Transverse colon (tissue), 4 donors: Measurements from ENCODE around the gene SMYD3. TPM values are rescaled to one million over a fixed set of nuclear protein-coding genes. Genes with fewer than 3 reads are reported as not detected.

Source experiments
- DNase-seq: peaks from one replicate; pipeline ENCODE4 v3.0.0-alpha.2; 2019
- H3K27ac ChIP-seq, 4 donors: fragments of 200-600 bp; sonication (generic); 2 replicates each; pipeline ENCODE4 v1.5.1; 2016 to 2018; ENCODE audit warnings: inconsistent platforms in 4 of 4
- H3K27me3 ChIP-seq: fragments of 200-600 bp; sonication (generic); 2 replicates; pipeline ENCODE4 v1.5.1; 2017; ENCODE audit warnings: inconsistent platforms
- H3K36me3 ChIP-seq, 4 donors: fragments of 200-600 bp; sonication (generic); 2 replicates each; pipeline ENCODE4 v1.5.1; 2017 to 2019; ENCODE audit warnings: inconsistent platforms in 4 of 4
- H3K4me1 ChIP-seq, 4 donors: fragments of 200-600 bp; sonication (generic); 2 replicates each; pipeline ENCODE4 v1.5.1; 2017 to 2020; ENCODE audit warnings: inconsistent platforms in 4 of 4
- H3K4me3 ChIP-seq, 4 donors: fragments of 200-600 bp; sonication (generic); 1 replicate in 1 of 4; 2 replicates in 3 of 4; pipeline versions ENCODE4 v1.5.1 to v1.6.1; 2017 to 2019; ENCODE audit warnings: inconsistent platforms in 4 of 4
- H3K9me3 ChIP-seq, 2 donors: fragments of 200-600 bp; sonication (generic); 2 replicates each; pipeline ENCODE4 v1.5.1; 2017 to 2019; ENCODE audit warnings: inconsistent platforms in 2 of 2
- CTCF ChIP-seq, 5 experiments: fragments of 200-600 bp in 3 of 5; fragments of 450-650 bp in 2 of 5; sonication (generic) in 3 of 5; IDR thresholded peaks; 1 replicate in 2 of 5; 2 replicates in 3 of 5; pipeline ENCODE4 v1.5.1; 2016 to 2017; ENCODE audit warnings: antibody characterized with exemption in 5 of 5, inconsistent platforms in 3 of 5, mild to moderate bottlenecking in 2 of 5, moderate library complexity in 1 of 5
- EP300 ChIP-seq: sonication (generic); formaldehyde crosslinking; IDR thresholded peaks from one replicate; pipeline ENCODE4 v1.6.1; 2017; ENCODE audit warnings: antibody characterized with exemption, low read depth
- POLR2A ChIP-seq: fragments of 450-650 bp; IDR thresholded peaks from one replicate; pipeline ENCODE4 v1.6.1; 2016; ENCODE audit warnings: antibody characterized with exemption, mild to moderate bottlenecking, moderate library complexity
- POLR2AphosphoS5 ChIP-seq, 3 donors: sonication (generic); formaldehyde crosslinking; IDR thresholded peaks; one replicate each; pipeline ENCODE4 v1.6.1; 2016; ENCODE audit warnings: antibody characterized with exemption in 3 of 3
- WGBS, 2 donors: methylation state at CpG; one replicate each; pipeline ENCODE4 v1.1.5; 2018; ENCODE audit warnings: low coverage in 1 of 2; 5-methylcytosine and 5-hydroxymethylcytosine counted together
- in situ Hi-C, 4 donors: fragments of 200-750 bp; cut with MboI; loops; one replicate each; pipeline versions ENCODE4 v1.15.0 to v1.15.1; 2017; ENCODE audit warnings: low sequenced_read_pairs in 3 of 4, low pct_ligation_motif_present in 1 of 4, low pct_unique_long_range_greater_than_20kb in 1 of 4
- intact Hi-C: fragments of 100-400 bp; cut with DNase I; formaldehyde crosslinking; loops from one replicate; pipeline ENCODE4 v1.15.1; 2023; ENCODE audit warnings: low total_unique reads
- small RNA-seq, 4 donors: library from RNA; depleted of rRNA; stranded (forward); fragments of <200 nt; gene quantifications; one replicate each; pipeline ENCODE3, GENCODE V24; 2016
- total RNA-seq, 4 donors: library from RNA; depleted of rRNA; stranded (reverse); fragments of >200 nt; gene quantifications; one replicate each; pipeline ENCODE4 v1.1.0, GENCODE V29; 2016

Gene SMYD3
- total RNA-seq, 4 donors from 2014 or later = 10.5 to 31.3 (median 25.8) TPM

GRCh38 chr1:245702346-245702745 is 804.7 kb downstream of the SMYD3 start:
- no peaks in the 10 kb centered on the region for H3K27me3 ChIP-seq
- H3K4me1 ChIP-seq = no peaks in the 10 kb centered on the region
- TF ChIP-seq CTCF (IDR thresholded peaks at IDR 0.05) (no peak), EP300 (no peak), POLR2A (no peak)
- H3K4me3 ChIP-seq = no peak overlapping the region
- no peak overlapping the region for H3K27ac ChIP-seq
- intact Hi-C loops = no loop called here
- in situ Hi-C loops = no loop called here
- DNase-seq = no peak
- no peaks in the 10 kb centered on the region for H3K36me3 ChIP-seq
- no peaks in the 10 kb centered on the region for H3K9me3 ChIP-seq
- WGBS, 2 donors = 80 to 95% methylated on average over 1 to 12 of the region's 13 CpGs

GRCh38 chr1:245701631-245702030 is 805.4 kb downstream of the SMYD3 start:
- no peak for TF ChIP-seq POLR2AphosphoS5 (IDR thresholded peaks at IDR 0.05)
- no peak for TF ChIP-seq EP300
- no peak for TF ChIP-seq POLR2A
- TF ChIP-seq CTCF (IDR thresholded peaks at IDR 0.05) = no peak
- in situ Hi-C loops = no loop called here
- no peaks in the 10 kb centered on the region for H3K27me3 ChIP-seq

GRCh38 chr1:245700631-245701030 is 806.4 kb downstream of the SMYD3 start:
- WGBS, 2 donors = 90 to 94% methylated on average over 4 to 13 of the region's 13 CpGs
- intact Hi-C loops (no loop called here), in situ Hi-C loops (no loop called here)
- H3K27me3 ChIP-seq = no peaks in the 10 kb centered on the region
- H3K4me1 ChIP-seq = no peaks in the 10 kb centered on the region
- no peak overlapping the region for H3K4me3 ChIP-seq
- no peak for DNase-seq
- no peak for TF ChIP-seq CTCF (IDR thresholded peaks at IDR 0.05)
- no peak for TF ChIP-seq POLR2AphosphoS5 (IDR thresholded peaks at IDR 0.05)
- no peak for TF ChIP-seq EP300
- no peak for TF ChIP-seq POLR2A
- H3K36me3 ChIP-seq = no peaks in the 10 kb centered on the region
- no peak overlapping the region for H3K27ac ChIP-seq
- no peaks in the 10 kb centered on the region for H3K9me3 ChIP-seq

More at GRCh38 chr1:245701631-245702030, 805.4 kb downstream of the SMYD3 start:
- no peak overlapping the region for H3K27ac ChIP-seq
- H3K4me3 ChIP-seq = no peak overlapping the region
- no peak for DNase-seq
- no peaks in the 10 kb centered on the region for H3K4me1 ChIP-seq
- intact Hi-C loops = no loop called here
- WGBS, 2 donors = 60 to 90% methylated on average over 1 to 7 of the region's 7 CpGs
- H3K9me3 ChIP-seq = no peaks in the 10 kb centered on the region
- H3K36me3 ChIP-seq = no peaks in the 10 kb centered on the region

Small RNA genes within 50 kb of the gene (small RNA-seq; reads per million reads assigned to genes)
- gene AL356583.2 (0 reads per million in 4 donors), gene RF00019 (0 reads per million in 4 donors), gene RNU6-1283P (0 reads per million in 4 donors)

Other genes starting within 250 kb of the SMYD3 start
- gene TFB2M, start 59.0 kb upstream of the SMYD3 start, total RNA-seq = 10 to 100 TPM in 1 of 4 donors, 1 to 10 TPM in 2, under 1 TPM in 1; 0.40 to 12.7 (median 5.5) TPM
- 10 to 100 TPM; 44.0 to 83.0 (median 53.5) TPM for gene CNST, start 59.2 kb upstream of the SMYD3 start, total RNA-seq
- 10 to 100 TPM in 3 of 4 donors, 1 to 10 TPM in 1; 4.8 to 28.5 (median 17.4) TPM for gene SCCPDH, start 217.1 kb upstream of the SMYD3 start, total RNA-seq